ENCODE results near the gene KCNJ15. TPM values are rescaled to one million over a fixed set of nuclear protein-coding genes. Genes with fewer than 3 reads are reported as not detected.

Gene KCNJ15
- total and polyA plus RNA-seq, 2 of the 4 experiments (the other 2 are of a cell fraction), result under 0.01 to 0.07 TPM

GRCh38 chr21:38294609-38295008, 37.8 kb downstream of the KCNJ15 start:
- H2AK5ac ChIP-seq (ENCODE audit: low read depth, low read length), result no peak overlapping the region; the same call in 1 of the 2 replicates
- no peak overlapping the region for H4K5ac ChIP-seq (ENCODE audit: low read depth, low read length)
- ChIA-PET CTCF (interaction anchor here (0.7 to 1.9 kb wide), 4 partner anchors 10 to 75 kb away, joined by 3 to 4 read pairs (median 3); no protein-coding TSS in a partner anchor), POLR2A (ENCODE audit: unreplicated experiment) (no interaction called here)
- intact Hi-C loops (cut with micrococcal nuclease) (loop anchor here (5.0 kb wide), 1 partner anchor 723 kb away; no protein-coding TSS in a partner anchor), dilution Hi-C loops (cut with HindIII; ENCODE audit: low sequenced_read_pairs, unreplicated experiment) (no loop called here), in situ Hi-C loops (cut with MboI; ENCODE audit: low sequenced_read_pairs) (no loop called here)
- H3K79me1 ChIP-seq (ENCODE audit: low read depth in 1 of 2, low read length in 2 of 2), result no peaks in the 10 kb centered on the region
- no peak overlapping the region for H3K4ac ChIP-seq (ENCODE audit: low read depth, low read length)
- WGBS, 2 experiments (ENCODE audit: extremely low coverage in 2 of 2, insufficient read length in 1 of 2), result no CpG with 5 or more reads among the region's 2 CpGs
- peak; percentile 36 for DNase-seq
- no peak overlapping the region for H3K4me2 ChIP-seq (ENCODE audit: low read depth, low read length)
- H3K27me3 ChIP-seq (ENCODE audit: control insufficient read depth, insufficient read depth, low read length), result no peaks in the 10 kb centered on the region; the same call in 1 of the 2 replicates
- no peaks in the 10 kb centered on the region for H4K20me1 ChIP-seq (ENCODE audit: insufficient read depth, low read length)
- H4K8ac ChIP-seq (ENCODE audit: low read depth in 2 of 2, low read length in 2 of 2), result no peak overlapping the region
- no peak for TF ChIP-seq POLR2A (IDR thresholded peaks at IDR 0.05; ENCODE audit: low read depth, low read length)
- no peak for TF ChIP-seq USF2 (IDR thresholded peaks at IDR 0.05; ENCODE audit: low read depth, low read length)
- TF ChIP-seq MAFK (IDR thresholded peaks at IDR 0.05; ENCODE audit: low read depth, low read length), result no peak
- TF ChIP-seq CHD1 (IDR thresholded peaks at IDR 0.05; ENCODE audit: low read depth, low read length), result no peak
- no peak for TF ChIP-seq ELK1 (IDR thresholded peaks at IDR 0.05; ENCODE audit: borderline replicate concordance, low read depth, low read length)
- no peak for TF ChIP-seq SMC3 (IDR thresholded peaks at IDR 0.05; ENCODE audit: low read depth, low read length)
- TF ChIP-seq BHLHE40 (IDR thresholded peaks at IDR 0.05; ENCODE audit: low read depth, low read length), result no peak
- no peak for TF ChIP-seq RFX5 (IDR thresholded peaks at IDR 0.05; ENCODE audit: low read depth, low read length)
- no peak for TF ChIP-seq RCOR1 (IDR thresholded peaks at IDR 0.05; ENCODE audit: insufficient replicate concordance, low read length)
- no peak for TF ChIP-seq NFE2L2 (IDR thresholded peaks at IDR 0.05; ENCODE audit: low read depth, low read length)
- no peak for TF ChIP-seq RAD21 (IDR thresholded peaks at IDR 0.05; ENCODE audit: low read length)
- TF ChIP-seq MXI1 (IDR thresholded peaks at IDR 0.05; ENCODE audit: borderline replicate concordance, low read depth, low read length), result no peak
- no peak for TF ChIP-seq FOS (IDR thresholded peaks at IDR 0.05; ENCODE audit: low read depth, low read length)
- H3K56ac ChIP-seq (ENCODE audit: extremely low read depth, insufficient read depth, low read length), result no peak overlapping the region
- H3K23ac ChIP-seq (ENCODE audit: low read depth, low read length), result no peak overlapping the region
- no peak overlapping the region for H3K14ac ChIP-seq (replicated peaks; ENCODE audit: low read depth, low read length)
- no TSS peak for BruUV-seq (replicated peaks)
- H4K91ac ChIP-seq (ENCODE audit: insufficient read depth, low read depth, low read length), result no peak overlapping the region
- ATAC-seq (ENCODE audit: low read depth), result no peak
- H2BK15ac ChIP-seq (ENCODE audit: low read depth, low read length), result no peak overlapping the region
- H3K27ac ChIP-seq (ENCODE audit: insufficient read depth, low read length), result no peak overlapping the region
- H2AK9ac ChIP-seq (replicated peaks; ENCODE audit: low read depth, low read length, poor library complexity), result no peak overlapping the region
- peaks cover 22% of the 10 kb centered on the region for H3K4me1 ChIP-seq (ENCODE audit: control insufficient read depth, insufficient read depth, low read length)
- H2AFZ ChIP-seq (replicated peaks; ENCODE audit: low read length, poor library complexity), result no peak overlapping the region
- peaks cover 23% of the 10 kb centered on the region for H3K9me1 ChIP-seq (ENCODE audit: insufficient read depth, low read length)
- no peaks in the 10 kb centered on the region for H3K9me3 ChIP-seq (ENCODE audit: control insufficient read depth, insufficient read depth, low read length)
- H3K9ac ChIP-seq (ENCODE audit: low read depth, low read length), result no peak overlapping the region
- H3K36me3 ChIP-seq (ENCODE audit: control insufficient read depth, insufficient read depth, low read length), result no peaks in the 10 kb centered on the region
- H2BK5ac ChIP-seq (ENCODE audit: low read depth, low read length, poor library complexity, severe bottlenecking), result no peak overlapping the region
- H2BK20ac ChIP-seq (ENCODE audit: low read depth, low read length), result no peak overlapping the region; the same call in 1 of the 2 replicates
- H3K18ac ChIP-seq (ENCODE audit: low read depth, low read length), result no peak overlapping the region
- no peak overlapping the region for H3K4me3 ChIP-seq (ENCODE audit: insufficient read depth, low read depth, low read length)
- no peak overlapping the region for H2BK120ac ChIP-seq (ENCODE audit: low read depth, low read length)

Measured in IMR-90 (cell line).